ENCODE measurements around the gene MRPL51. TPM values are rescaled to one million over a fixed set of nuclear protein-coding genes. Genes with fewer than 3 reads are reported as not detected.

MRPL51 gene
- total and polyA plus RNA-seq, 2 experiments from 2014 or later: 93.9 to 463 TPM

- Histone ChIP-seq H4K20me1 (replicated peaks; ENCODE audit: insufficient read depth) (peaks cover 14% of the 10 kb centered on the region), H3K79me2 (replicated peaks; ENCODE audit: insufficient read depth) (peaks cover 56% of the 10 kb centered on the region), H3K36me3 (ENCODE audit: insufficient read depth) (peaks cover 26% of the 10 kb centered on the region), H3F3A (replicated peaks; ENCODE audit: low read depth) (peaks cover 8% of the 10 kb centered on the region; the same call in 1 of the 2 replicates), H3K4me1 (ENCODE audit: insufficient read depth) (peaks cover 27% of the 10 kb centered on the region), H3K4me3 (peak within 1 kb of the TSS; percentile 70), H3K27ac (ENCODE audit: low read depth) (peak within 1 kb of the TSS; percentile 99), H3K4me2 (peak within 1 kb of the TSS; percentile 88), H3K9me2 (ENCODE audit: insufficient read depth) (no peaks in the 10 kb centered on the region), H3K27me3 (ENCODE audit: insufficient read depth) (no peaks in the 10 kb centered on the region), H2AFZ (peak within 1 kb of the TSS; percentile 39; the same call in 1 of the 2 replicates)
- Mint-ChIP-seq H3K4me3 (peak within 1 kb of the TSS; percentile 97), H3K36me3 (ENCODE audit: low read depth) (peaks cover 48% of the 10 kb centered on the region), H3K27me3 (ENCODE audit: insufficient read depth, low read depth, poor library complexity) (peaks cover 4% of the 10 kb centered on the region), H3K4me1 (peaks cover 13% of the 10 kb centered on the region; the same call in 2 of the 3 replicates), H3K9me3 (no peaks in the 10 kb centered on the region), H3K27ac (peak within 1 kb of the TSS; percentile 98)
- TF ChIP-seq CREB1 (CRISPR knock-in tag; IDR thresholded peaks at IDR 0.05; ENCODE audit: low read depth) (no peak; the same call in 1 of the 2 replicates), POLR2AphosphoS5 (IDR thresholded peaks at IDR 0.05; ENCODE audit: low read depth) (peak; percentile 81), NANOG (IDR thresholded peaks at IDR 0.05; ENCODE audit: borderline replicate concordance) (no peak), STAT1 (IDR thresholded peaks at IDR 0.05; ENCODE audit: unreplicated experiment) (no peak), ZNF331 (CRISPR knock-in tag; IDR thresholded peaks at IDR 0.05; ENCODE audit: low read depth) (no peak), EZH2 (IDR thresholded peaks at IDR 0.05; ENCODE audit: low read depth, unreplicated experiment) (no peak)
- TF ChIP-seq, protein P1, sequence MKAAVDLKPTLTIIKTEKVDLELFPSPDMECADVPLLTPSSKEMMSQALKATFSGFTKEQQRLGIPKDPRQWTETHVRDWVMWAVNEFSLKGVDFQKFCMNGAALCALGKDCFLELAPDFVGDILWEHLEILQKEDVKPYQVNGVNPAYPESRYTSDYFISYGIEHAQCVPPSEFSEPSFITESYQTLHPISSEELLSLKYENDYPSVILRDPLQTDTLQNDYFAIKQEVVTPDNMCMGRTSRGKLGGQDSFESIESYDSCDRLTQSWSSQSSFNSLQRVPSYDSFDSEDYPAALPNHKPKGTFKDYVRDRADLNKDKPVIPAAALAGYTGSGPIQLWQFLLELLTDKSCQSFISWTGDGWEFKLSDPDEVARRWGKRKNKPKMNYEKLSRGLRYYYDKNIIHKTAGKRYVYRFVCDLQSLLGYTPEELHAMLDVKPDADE (IDR thresholded peaks at IDR 0.05): no peak; the same call in none of the 2 replicates
- TF ChIP-seq, protein P2, sequence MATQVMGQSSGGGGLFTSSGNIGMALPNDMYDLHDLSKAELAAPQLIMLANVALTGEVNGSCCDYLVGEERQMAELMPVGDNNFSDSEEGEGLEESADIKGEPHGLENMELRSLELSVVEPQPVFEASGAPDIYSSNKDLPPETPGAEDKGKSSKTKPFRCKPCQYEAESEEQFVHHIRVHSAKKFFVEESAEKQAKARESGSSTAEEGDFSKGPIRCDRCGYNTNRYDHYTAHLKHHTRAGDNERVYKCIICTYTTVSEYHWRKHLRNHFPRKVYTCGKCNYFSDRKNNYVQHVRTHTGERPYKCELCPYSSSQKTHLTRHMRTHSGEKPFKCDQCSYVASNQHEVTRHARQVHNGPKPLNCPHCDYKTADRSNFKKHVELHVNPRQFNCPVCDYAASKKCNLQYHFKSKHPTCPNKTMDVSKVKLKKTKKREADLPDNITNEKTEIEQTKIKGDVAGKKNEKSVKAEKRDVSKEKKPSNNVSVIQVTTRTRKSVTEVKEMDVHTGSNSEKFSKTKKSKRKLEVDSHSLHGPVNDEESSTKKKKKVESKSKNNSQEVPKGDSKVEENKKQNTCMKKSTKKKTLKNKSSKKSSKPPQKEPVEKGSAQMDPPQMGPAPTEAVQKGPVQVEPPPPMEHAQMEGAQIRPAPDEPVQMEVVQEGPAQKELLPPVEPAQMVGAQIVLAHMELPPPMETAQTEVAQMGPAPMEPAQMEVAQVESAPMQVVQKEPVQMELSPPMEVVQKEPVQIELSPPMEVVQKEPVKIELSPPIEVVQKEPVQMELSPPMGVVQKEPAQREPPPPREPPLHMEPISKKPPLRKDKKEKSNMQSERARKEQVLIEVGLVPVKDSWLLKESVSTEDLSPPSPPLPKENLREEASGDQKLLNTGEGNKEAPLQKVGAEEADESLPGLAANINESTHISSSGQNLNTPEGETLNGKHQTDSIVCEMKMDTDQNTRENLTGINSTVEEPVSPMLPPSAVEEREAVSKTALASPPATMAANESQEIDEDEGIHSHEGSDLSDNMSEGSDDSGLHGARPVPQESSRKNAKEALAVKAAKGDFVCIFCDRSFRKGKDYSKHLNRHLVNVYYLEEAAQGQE (IDR thresholded peaks at IDR 0.05; ENCODE audit: unreplicated experiment): no peak
- TF ChIP-seq, protein P3, sequence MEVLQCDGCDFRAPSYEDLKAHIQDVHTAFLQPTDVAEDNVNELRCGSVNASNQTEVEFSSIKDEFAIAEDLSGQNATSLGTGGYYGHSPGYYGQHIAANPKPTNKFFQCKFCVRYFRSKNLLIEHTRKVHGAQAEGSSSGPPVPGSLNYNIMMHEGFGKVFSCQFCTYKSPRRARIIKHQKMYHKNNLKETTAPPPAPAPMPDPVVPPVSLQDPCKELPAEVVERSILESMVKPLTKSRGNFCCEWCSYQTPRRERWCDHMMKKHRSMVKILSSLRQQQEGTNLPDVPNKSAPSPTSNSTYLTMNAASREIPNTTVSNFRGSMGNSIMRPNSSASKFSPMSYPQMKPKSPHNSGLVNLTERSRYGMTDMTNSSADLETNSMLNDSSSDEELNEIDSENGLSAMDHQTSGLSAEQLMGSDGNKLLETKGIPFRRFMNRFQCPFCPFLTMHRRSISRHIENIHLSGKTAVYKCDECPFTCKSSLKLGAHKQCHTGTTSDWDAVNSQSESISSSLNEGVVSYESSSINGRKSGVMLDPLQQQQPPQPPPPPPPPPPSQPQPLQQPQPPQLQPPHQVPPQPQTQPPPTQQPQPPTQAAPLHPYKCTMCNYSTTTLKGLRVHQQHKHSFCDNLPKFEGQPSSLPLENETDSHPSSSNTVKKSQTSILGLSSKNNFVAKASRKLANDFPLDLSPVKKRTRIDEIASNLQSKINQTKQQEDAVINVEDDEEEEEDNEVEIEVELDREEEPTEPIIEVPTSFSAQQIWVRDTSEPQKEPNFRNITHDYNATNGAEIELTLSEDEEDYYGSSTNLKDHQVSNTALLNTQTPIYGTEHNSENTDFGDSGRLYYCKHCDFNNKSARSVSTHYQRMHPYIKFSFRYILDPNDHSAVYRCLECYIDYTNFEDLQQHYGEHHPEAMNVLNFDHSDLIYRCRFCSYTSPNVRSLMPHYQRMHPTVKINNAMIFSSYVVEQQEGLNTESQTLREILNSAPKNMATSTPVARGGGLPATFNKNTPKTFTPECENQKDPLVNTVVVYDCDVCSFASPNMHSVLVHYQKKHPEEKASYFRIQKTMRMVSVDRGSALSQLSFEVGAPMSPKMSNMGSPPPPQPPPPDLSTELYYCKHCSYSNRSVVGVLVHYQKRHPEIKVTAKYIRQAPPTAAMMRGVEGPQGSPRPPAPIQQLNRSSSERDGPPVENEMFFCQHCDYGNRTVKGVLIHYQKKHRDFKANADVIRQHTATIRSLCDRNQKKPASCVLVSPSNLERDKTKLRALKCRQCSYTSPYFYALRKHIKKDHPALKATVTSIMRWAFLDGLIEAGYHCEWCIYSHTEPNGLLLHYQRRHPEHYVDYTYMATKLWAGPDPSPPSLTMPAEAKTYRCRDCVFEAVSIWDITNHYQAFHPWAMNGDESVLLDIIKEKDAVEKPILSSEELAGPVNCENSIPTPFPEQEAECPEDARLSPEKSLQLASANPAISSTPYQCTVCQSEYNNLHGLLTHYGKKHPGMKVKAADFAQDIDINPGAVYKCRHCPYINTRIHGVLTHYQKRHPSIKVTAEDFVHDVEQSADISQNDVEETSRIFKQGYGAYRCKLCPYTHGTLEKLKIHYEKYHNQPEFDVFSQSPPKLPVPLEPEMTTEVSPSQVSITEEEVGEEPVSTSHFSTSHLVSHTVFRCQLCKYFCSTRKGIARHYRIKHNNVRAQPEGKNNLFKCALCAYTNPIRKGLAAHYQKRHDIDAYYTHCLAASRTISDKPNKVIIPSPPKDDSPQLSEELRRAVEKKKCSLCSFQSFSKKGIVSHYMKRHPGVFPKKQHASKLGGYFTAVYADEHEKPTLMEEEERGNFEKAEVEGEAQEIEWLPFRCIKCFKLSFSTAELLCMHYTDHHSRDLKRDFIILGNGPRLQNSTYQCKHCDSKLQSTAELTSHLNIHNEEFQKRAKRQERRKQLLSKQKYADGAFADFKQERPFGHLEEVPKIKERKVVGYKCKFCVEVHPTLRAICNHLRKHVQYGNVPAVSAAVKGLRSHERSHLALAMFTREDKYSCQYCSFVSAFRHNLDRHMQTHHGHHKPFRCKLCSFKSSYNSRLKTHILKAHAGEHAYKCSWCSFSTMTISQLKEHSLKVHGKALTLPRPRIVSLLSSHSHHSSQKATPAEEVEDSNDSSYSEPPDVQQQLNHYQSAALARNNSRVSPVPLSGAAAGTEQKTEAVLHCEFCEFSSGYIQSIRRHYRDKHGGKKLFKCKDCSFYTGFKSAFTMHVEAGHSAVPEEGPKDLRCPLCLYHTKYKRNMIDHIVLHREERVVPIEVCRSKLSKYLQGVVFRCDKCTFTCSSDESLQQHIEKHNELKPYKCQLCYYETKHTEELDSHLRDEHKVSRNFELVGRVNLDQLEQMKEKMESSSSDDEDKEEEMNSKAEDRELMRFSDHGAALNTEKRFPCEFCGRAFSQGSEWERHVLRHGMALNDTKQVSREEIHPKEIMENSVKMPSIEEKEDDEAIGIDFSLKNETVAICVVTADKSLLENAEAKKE (CRISPR knock-in tag; IDR thresholded peaks at IDR 0.05): no peak
- TF ChIP-seq, protein P4, sequence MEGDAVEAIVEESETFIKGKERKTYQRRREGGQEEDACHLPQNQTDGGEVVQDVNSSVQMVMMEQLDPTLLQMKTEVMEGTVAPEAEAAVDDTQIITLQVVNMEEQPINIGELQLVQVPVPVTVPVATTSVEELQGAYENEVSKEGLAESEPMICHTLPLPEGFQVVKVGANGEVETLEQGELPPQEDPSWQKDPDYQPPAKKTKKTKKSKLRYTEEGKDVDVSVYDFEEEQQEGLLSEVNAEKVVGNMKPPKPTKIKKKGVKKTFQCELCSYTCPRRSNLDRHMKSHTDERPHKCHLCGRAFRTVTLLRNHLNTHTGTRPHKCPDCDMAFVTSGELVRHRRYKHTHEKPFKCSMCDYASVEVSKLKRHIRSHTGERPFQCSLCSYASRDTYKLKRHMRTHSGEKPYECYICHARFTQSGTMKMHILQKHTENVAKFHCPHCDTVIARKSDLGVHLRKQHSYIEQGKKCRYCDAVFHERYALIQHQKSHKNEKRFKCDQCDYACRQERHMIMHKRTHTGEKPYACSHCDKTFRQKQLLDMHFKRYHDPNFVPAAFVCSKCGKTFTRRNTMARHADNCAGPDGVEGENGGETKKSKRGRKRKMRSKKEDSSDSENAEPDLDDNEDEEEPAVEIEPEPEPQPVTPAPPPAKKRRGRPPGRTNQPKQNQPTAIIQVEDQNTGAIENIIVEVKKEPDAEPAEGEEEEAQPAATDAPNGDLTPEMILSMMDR (conservative IDR thresholded peaks at IDR 0.05; ENCODE audit: low read depth in 2 of 2): peak in 1 of 2 experiments; percentile 27; a peak in 2 of 4 replicates
- ATAC-seq (peak; percentile 92), DNase-seq (ENCODE audit: low spot score) (peak; percentile 97)
Observed at GRCh38 chr12:6493497-6494257, 615 bp upstream of the MRPL51 start, which contains the start of gene NCAPD2. Gene NCAPD2, plus strand, starts transcription at chr12:6494102. Its CDS starts 997 bp downstream, at chr12:6495099.
